ENCODE data around the gene NFKBIL1. TPM values are rescaled to one million over a fixed set of nuclear protein-coding genes. Genes with fewer than 3 reads are reported as not detected.

The NFKBIL1 gene
- total RNA-seq, 1 experiment from 2014 or later = 33.5 TPM

DNA sequence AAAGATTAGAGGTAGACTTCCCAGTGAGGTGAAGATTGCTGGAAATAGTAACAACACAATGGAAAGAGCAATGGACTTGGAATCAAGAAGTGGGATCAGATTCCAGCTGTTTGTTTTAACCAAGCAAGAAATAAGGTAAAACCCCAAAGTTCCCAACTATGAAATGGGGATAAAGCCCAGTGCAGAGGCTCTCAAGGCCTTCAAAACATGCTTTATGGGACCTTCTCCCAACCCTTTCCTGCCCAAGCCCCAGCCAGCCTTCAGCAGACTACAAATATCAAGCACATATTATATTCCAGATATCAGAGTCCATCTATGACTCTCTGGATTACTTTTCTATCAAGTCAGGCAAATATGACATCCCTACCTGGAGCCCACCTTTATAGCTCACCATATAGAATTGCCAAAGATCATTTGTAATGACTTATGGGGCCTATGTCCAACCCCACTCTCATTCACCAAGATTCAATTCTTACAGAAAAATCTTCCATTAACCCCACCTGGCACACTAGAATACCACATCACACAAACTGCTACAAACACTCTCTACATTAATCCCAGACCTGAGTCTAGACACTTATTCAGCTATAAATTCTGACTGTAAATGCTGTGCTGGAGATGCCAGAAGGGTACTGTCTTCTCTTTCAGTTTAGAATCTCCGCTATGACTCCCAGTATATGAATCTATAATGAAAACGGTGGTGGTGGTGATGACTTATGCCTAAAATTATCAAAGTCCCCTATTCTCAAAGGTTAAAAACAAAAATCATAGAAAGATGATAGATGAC is 11.7 kb upstream of the NFKBIL1 start:
- DNase-seq = no peak
- H3K36me3 Mint-ChIP-seq (ENCODE audit: insufficient read depth, unreplicated experiment) = peaks cover 100% of the 10 kb centered on the region
- TF ChIP-seq, protein P1, sequence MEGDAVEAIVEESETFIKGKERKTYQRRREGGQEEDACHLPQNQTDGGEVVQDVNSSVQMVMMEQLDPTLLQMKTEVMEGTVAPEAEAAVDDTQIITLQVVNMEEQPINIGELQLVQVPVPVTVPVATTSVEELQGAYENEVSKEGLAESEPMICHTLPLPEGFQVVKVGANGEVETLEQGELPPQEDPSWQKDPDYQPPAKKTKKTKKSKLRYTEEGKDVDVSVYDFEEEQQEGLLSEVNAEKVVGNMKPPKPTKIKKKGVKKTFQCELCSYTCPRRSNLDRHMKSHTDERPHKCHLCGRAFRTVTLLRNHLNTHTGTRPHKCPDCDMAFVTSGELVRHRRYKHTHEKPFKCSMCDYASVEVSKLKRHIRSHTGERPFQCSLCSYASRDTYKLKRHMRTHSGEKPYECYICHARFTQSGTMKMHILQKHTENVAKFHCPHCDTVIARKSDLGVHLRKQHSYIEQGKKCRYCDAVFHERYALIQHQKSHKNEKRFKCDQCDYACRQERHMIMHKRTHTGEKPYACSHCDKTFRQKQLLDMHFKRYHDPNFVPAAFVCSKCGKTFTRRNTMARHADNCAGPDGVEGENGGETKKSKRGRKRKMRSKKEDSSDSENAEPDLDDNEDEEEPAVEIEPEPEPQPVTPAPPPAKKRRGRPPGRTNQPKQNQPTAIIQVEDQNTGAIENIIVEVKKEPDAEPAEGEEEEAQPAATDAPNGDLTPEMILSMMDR (IDR thresholded peaks at IDR 0.05; ENCODE audit: unreplicated experiment) = no peak
- no peak overlapping the region for H3K4me3 Mint-ChIP-seq (ENCODE audit: low read depth, unreplicated experiment)
- H3K27me3 Mint-ChIP-seq (ENCODE audit: unreplicated experiment) = no peaks in the 10 kb centered on the region
- no TSS peak for BruUV-seq (replicated peaks)
- peak overlapping the region; percentile 48 for H3K27ac Mint-ChIP-seq (ENCODE audit: unreplicated experiment)
- intact Hi-C loops (cut with micrococcal nuclease; ENCODE audit: unreplicated experiment) = no loop called here
- no peaks in the 10 kb centered on the region for H3K9me3 Mint-ChIP-seq (ENCODE audit: low read depth, unreplicated experiment)
- H3K4me1 Mint-ChIP-seq (ENCODE audit: low read depth, unreplicated experiment) = peaks cover 49% of the 10 kb centered on the region
- CTCF ChIA-PET = interaction anchor here (0.6 to 1.2 kb wide), 2 partner anchors 11 to 375 kb away, joined by 3 to 4 read pairs; no protein-coding TSS in a partner anchor

DNA sequence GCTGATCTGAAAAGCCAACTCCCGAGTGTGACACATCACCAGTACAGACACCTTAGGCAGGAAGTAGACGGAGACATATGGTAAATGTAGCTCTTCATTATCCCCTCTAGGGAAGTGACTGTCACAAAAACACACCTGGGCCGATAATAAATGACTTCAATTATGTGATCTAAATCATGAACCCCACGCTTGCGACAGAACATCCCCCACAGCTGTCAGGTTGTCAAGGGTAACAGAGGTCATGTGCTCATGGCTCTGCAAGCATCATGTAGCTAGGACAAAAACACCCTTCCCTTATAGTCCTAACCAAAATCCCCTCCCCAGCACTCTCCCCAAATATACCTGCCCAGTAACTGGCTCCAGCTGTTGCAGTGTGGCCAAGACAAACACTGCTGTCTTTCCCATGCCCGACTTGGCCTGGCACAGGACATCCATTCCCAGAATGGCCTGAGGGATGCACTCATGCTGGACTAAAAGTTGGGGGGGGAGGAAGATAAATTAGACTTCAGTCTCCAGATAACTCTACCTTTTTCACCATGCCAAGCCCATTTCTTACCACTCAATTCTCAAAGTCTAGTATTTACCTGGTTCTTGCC is 8.5 kb upstream of the NFKBIL1 start:
- Mint-ChIP-seq H3K27me3 (ENCODE audit: unreplicated experiment) (no peaks in the 10 kb centered on the region), H3K4me1 (ENCODE audit: low read depth, unreplicated experiment) (peaks cover 41% of the 10 kb centered on the region), H3K9me3 (ENCODE audit: low read depth, unreplicated experiment) (no peaks in the 10 kb centered on the region), H3K4me3 (ENCODE audit: low read depth, unreplicated experiment) (peak overlapping the region; percentile 70), H3K27ac (ENCODE audit: unreplicated experiment) (peak overlapping the region; percentile 88), H3K36me3 (ENCODE audit: insufficient read depth, unreplicated experiment) (peaks cover 90% of the 10 kb centered on the region)
- BruUV-seq (replicated peaks) = no TSS peak
- intact Hi-C loops (cut with micrococcal nuclease; ENCODE audit: unreplicated experiment) = no loop called here
- CTCF ChIA-PET = interaction anchor here (1.5 kb wide), 1 partner anchor 44 kb away, joined by 4 read pairs; no protein-coding TSS in a partner anchor
- TF ChIP-seq, protein P1 (IDR thresholded peaks at IDR 0.05; ENCODE audit: unreplicated experiment) = no peak
- DNase-seq = no peak

DNA sequence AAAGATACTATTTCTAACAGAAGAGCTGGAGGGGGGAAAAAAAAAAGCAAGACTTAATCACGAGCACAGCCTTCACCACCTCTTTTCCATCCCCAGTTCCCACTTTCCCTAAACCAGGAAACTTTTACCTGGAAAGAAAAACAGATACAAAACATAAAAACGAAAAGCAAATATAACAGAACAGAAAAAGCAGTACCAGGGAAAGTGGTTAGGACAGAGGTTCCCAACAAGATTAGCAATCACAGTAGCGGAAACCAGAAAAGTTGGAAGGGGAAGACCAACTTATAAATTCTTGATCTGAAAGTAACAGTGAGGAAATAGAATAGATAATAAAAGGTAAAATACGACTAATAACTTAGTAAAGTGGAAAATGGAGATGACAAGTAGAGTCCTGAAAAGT is 6.8 kb upstream of the NFKBIL1 start:
- DNase-seq = no peak
- Mint-ChIP-seq H3K36me3 (ENCODE audit: insufficient read depth, unreplicated experiment) (peaks cover 72% of the 10 kb centered on the region), H3K4me3 (ENCODE audit: low read depth, unreplicated experiment) (peak overlapping the region; percentile 70), H3K4me1 (ENCODE audit: low read depth, unreplicated experiment) (peaks cover 36% of the 10 kb centered on the region), H3K9me3 (ENCODE audit: low read depth, unreplicated experiment) (no peaks in the 10 kb centered on the region), H3K27ac (ENCODE audit: unreplicated experiment) (peak overlapping the region; percentile 88), H3K27me3 (ENCODE audit: unreplicated experiment) (no peaks in the 10 kb centered on the region)
- intact Hi-C loops (cut with micrococcal nuclease; ENCODE audit: unreplicated experiment) = loop anchor here (1.0 kb wide), 2 partner anchors 43 to 47 kb away; no protein-coding TSS in a partner anchor
- BruUV-seq (replicated peaks) = no TSS peak
- CTCF ChIA-PET = interaction anchor here (1.0 to 3.3 kb wide), 9 partner anchors 11 to 197 kb away, joined by 3 to 16 read pairs (median 7); partner anchors contain the start of genes MCCD1 and MICB
- TF ChIP-seq, protein P1 (IDR thresholded peaks at IDR 0.05; ENCODE audit: unreplicated experiment) = no peak

DNA sequence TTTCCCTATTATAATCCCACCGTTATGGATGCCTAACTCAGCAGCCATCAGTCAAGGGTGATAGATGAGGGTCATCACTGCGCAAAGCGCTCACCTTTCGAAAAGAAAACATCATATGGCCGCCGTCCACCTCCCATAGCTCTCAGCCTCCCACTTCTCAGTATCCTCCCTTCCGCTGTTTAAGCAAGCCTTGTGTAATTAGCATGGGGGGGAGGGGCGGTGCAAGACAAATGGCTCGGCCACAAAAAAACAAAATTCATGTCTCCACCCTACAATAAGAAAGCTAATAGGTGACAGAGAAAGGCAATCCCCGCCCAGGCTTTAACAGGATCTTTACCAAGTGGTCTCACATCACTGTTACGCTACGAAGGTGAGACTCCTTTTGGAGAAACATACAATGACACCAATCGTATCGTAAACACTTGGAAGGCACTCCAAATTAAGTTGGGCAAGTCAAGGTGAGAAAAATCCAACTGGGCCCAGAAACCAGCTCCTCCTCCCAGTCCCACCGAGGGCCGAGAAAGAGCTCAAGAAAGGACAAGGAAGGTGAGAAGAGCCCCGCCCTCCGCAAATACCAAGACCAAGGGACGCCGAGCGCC is 6.2 kb upstream of the NFKBIL1 start:
- Mint-ChIP-seq H3K9me3 (ENCODE audit: low read depth, unreplicated experiment) (no peaks in the 10 kb centered on the region), H3K36me3 (ENCODE audit: insufficient read depth, unreplicated experiment) (peaks cover 67% of the 10 kb centered on the region), H3K27me3 (ENCODE audit: unreplicated experiment) (no peaks in the 10 kb centered on the region), H3K27ac (ENCODE audit: unreplicated experiment) (peak overlapping the region; percentile 88), H3K4me3 (ENCODE audit: low read depth, unreplicated experiment) (peak overlapping the region; percentile 70), H3K4me1 (ENCODE audit: low read depth, unreplicated experiment) (peaks cover 34% of the 10 kb centered on the region)
- TSS peak; percentile 67 for BruUV-seq (replicated peaks)
- peak; percentile 69 for DNase-seq
- CTCF ChIA-PET = interaction anchor here (1.0 to 3.3 kb wide), 12 partner anchors 10 to 196 kb away, joined by 3 to 16 read pairs (median 7); partner anchors contain the start of genes C6orf47, MCCD1 and MICB
- intact Hi-C loops (cut with micrococcal nuclease; ENCODE audit: unreplicated experiment) = loop anchor here (1.0 kb wide), 1 partner anchor 48 kb away; no protein-coding TSS in a partner anchor
- TF ChIP-seq, protein P1 (IDR thresholded peaks at IDR 0.05; ENCODE audit: unreplicated experiment) = no peak
